ENCODE measurements around the gene SRSF4.
"Not testable (repeated sequence)": the region's sequence is repeated elsewhere in the genome, so short reads cannot be mapped to it uniquely, and the experiment has no call there.

The SRSF4 gene

GRCh38 chr1:29162476-29163138 lies 19.1 kb downstream of the SRSF4 start:
- no peak for DNase-seq (ENCODE audit: low read depth in 2 of 2)

GRCh38 chr1:29162025-29162424 lies 19.7 kb downstream of the SRSF4 start:
- DNase-seq (ENCODE audit: low read depth in 2 of 2), result no peak

- no peak for DNase-seq (ENCODE audit: low read depth in 2 of 2)
These were observed 21.9 kb downstream of the SRSF4 start for GRCh38 chr1:29159773-29160172.

GRCh38 chr1:29157269-29157601 lies 24.5 kb downstream of the SRSF4 start:
- no peak for DNase-seq (ENCODE audit: low read depth in 2 of 2)

- DNase-seq (ENCODE audit: low read depth in 2 of 2), result no peak
These were observed 25.0 kb downstream of the SRSF4 start for GRCh38 chr1:29156543-29157268.

GRCh38 chr1:29152046-29152805 lies 29.5 kb downstream of the SRSF4 start:
- no peak for DNase-seq (ENCODE audit: low read depth in 2 of 2)

GRCh38 chr1:29150346-29150745 lies 31.4 kb downstream of the SRSF4 start:
- not testable (repeated sequence) for DNase-seq (ENCODE audit: low read depth in 2 of 2)

- no peak for DNase-seq (ENCODE audit: low read depth in 2 of 2)
These were observed 32.8 kb downstream of the SRSF4 start for GRCh38 chr1:29148656-29149491.

- DNase-seq (ENCODE audit: low read depth in 2 of 2), result no peak
These were observed 35.8 kb downstream of the SRSF4 start for GRCh38 chr1:29145739-29146437.

GRCh38 chr1:29144178-29144577 lies 37.5 kb downstream of the SRSF4 start:
- no peak for DNase-seq (ENCODE audit: low read depth in 2 of 2)

- DNase-seq (ENCODE audit: low read depth in 2 of 2), result no peak
These were observed 39.0 kb downstream of the SRSF4 start for GRCh38 chr1:29142714-29143113.

GRCh38 chr1:29136391-29136915 lies 45.2 kb downstream of the SRSF4 start:
- no peak for DNase-seq (ENCODE audit: low read depth in 2 of 2)

GRCh38 chr1:29134695-29135028 lies 47.0 kb downstream of the SRSF4 start:
- DNase-seq (ENCODE audit: low read depth in 2 of 2), result no peak

- no peak for DNase-seq (ENCODE audit: low read depth in 2 of 2)
These were observed 47.6 kb downstream of the SRSF4 start for GRCh38 chr1:29133861-29134694.

- DNase-seq (ENCODE audit: low read depth in 2 of 2), result not testable (repeated sequence)
These were observed 50.6 kb downstream of the SRSF4 start for GRCh38 chr1:29131056-29131455.

GRCh38 chr1:29129916-29130315 lies 51.8 kb downstream of the SRSF4 start:
- DNase-seq (ENCODE audit: low read depth in 2 of 2), result no peak

GRCh38 chr1:29128739-29129138 lies 53.0 kb downstream of the SRSF4 start:
- DNase-seq (ENCODE audit: low read depth in 2 of 2), result no peak

- no peak for DNase-seq (ENCODE audit: low read depth in 2 of 2)
These were observed 55.5 kb downstream of the SRSF4 start for GRCh38 chr1:29126198-29126597.

GRCh38 chr1:29125788-29126187 lies 55.9 kb downstream of the SRSF4 start:
- DNase-seq (ENCODE audit: low read depth in 2 of 2), result no peak

GRCh38 chr1:29125237-29125641 lies 56.5 kb downstream of the SRSF4 start:
- DNase-seq (ENCODE audit: low read depth in 2 of 2), result no peak
